ENCODE data around the gene CEP135.
"Not testable (repeated sequence)": the region's sequence is repeated elsewhere in the genome, so short reads cannot be mapped to it uniquely, and the experiment has no call there.

The CEP135 gene

GRCh38 chr4:55948726-55949481, at the start of gene CEP135:
Gene CEP135 (plus strand): TSS chr4:55948945. CDS start chr4:55952131, 3,186 bp downstream.
- peak; percentile 82 to 88 (median 83) for DNase-seq (ENCODE audit: low read depth in 2 of 3, low spot score in 2 of 3)

GRCh38 chr4:55902677-55903076, 46.1 kb upstream of the CEP135 start:
- DNase-seq (ENCODE audit: low read depth in 2 of 3, low spot score in 2 of 3), result no peak

GRCh38 chr4:55903577-55903976, 45.2 kb upstream of the CEP135 start:
- DNase-seq (ENCODE audit: low read depth in 2 of 3, low spot score in 2 of 3), result no peak

GRCh38 chr4:55904576-55904975, 44.2 kb upstream of the CEP135 start:
- DNase-seq (ENCODE audit: low read depth in 2 of 3, low spot score in 2 of 3), result no peak

GRCh38 chr4:55906323-55906722, 42.4 kb upstream of the CEP135 start:
- DNase-seq (ENCODE audit: low read depth in 2 of 3, low spot score in 2 of 3), result no peak

GRCh38 chr4:55906989-55907388, 41.8 kb upstream of the CEP135 start:
- no peak for DNase-seq (ENCODE audit: low read depth in 2 of 3, low spot score in 2 of 3)

- no peak for DNase-seq (ENCODE audit: low read depth in 2 of 3, low spot score in 2 of 3)
Observed at GRCh38 chr4:55907469-55907868, 41.3 kb upstream of the CEP135 start.

- no peak for DNase-seq (ENCODE audit: low read depth in 2 of 3, low spot score in 2 of 3)
Observed at GRCh38 chr4:55910140-55910539, 38.6 kb upstream of the CEP135 start.

GRCh38 chr4:55912249-55912648, 36.5 kb upstream of the CEP135 start:
- DNase-seq (ENCODE audit: low read depth in 2 of 3, low spot score in 2 of 3), result no peak

GRCh38 chr4:55920571-55920970, 28.2 kb upstream of the CEP135 start:
- no peak for DNase-seq (ENCODE audit: low read depth in 2 of 3, low spot score in 2 of 3)

GRCh38 chr4:55921093-55921492, 27.7 kb upstream of the CEP135 start:
- DNase-seq (ENCODE audit: low read depth in 2 of 3, low spot score in 2 of 3), result no peak

GRCh38 chr4:55925241-55925640, 23.5 kb upstream of the CEP135 start:
- DNase-seq (ENCODE audit: low read depth in 2 of 3, low spot score in 2 of 3), result no peak

GRCh38 chr4:55926610-55927009, 22.1 kb upstream of the CEP135 start:
- DNase-seq (ENCODE audit: low read depth in 2 of 3, low spot score in 2 of 3), result no peak

- DNase-seq (ENCODE audit: low read depth in 2 of 3, low spot score in 2 of 3), result no peak
Observed at GRCh38 chr4:55927803-55928437, 20.8 kb upstream of the CEP135 start.

- no peak for DNase-seq (ENCODE audit: low read depth in 2 of 3, low spot score in 2 of 3)
Observed at GRCh38 chr4:55928846-55929245, 19.9 kb upstream of the CEP135 start.

GRCh38 chr4:55931043-55931442, 17.7 kb upstream of the CEP135 start:
- no peak for DNase-seq (ENCODE audit: low read depth in 2 of 3, low spot score in 2 of 3)

- DNase-seq (ENCODE audit: low read depth in 2 of 3, low spot score in 2 of 3), result no peak
Observed at GRCh38 chr4:55931833-55932232, 16.9 kb upstream of the CEP135 start.

- DNase-seq (ENCODE audit: low read depth in 2 of 3, low spot score in 2 of 3), result no peak
Observed at GRCh38 chr4:55932511-55932910, 16.2 kb upstream of the CEP135 start.

- DNase-seq (ENCODE audit: low read depth in 2 of 3, low spot score in 2 of 3), result no peak
Observed at GRCh38 chr4:55933611-55934010, 15.1 kb upstream of the CEP135 start.

GRCh38 chr4:55935907-55936306, 12.8 kb upstream of the CEP135 start:
- not testable (repeated sequence) for DNase-seq (ENCODE audit: low read depth in 2 of 3, low spot score in 2 of 3)

- DNase-seq (ENCODE audit: low read depth in 2 of 3, low spot score in 2 of 3), result no peak
Observed at GRCh38 chr4:55938481-55938880, 10.3 kb upstream of the CEP135 start.

GRCh38 chr4:55939421-55939820, 9.3 kb upstream of the CEP135 start:
- DNase-seq (ENCODE audit: low read depth in 2 of 3, low spot score in 2 of 3), result no peak
